IMR-90 (cell line): ENCODE data around the gene SLC45A2. TPM values are rescaled to one million over a fixed set of nuclear protein-coding genes. Genes with fewer than 3 reads are reported as not detected.

Source experiments
- ATAC-seq: fragments of 200-7000 bp; cut with Tn5 transposase; 2 replicates; pipeline ENCODE4 v1.9.1; 2020; ENCODE audit warnings: low read depth, mild to moderate bottlenecking, moderate library complexity
- BruUV-seq: library from RNA; stranded (reverse); fragments of 400-500 nt; replicated peaks from 2 replicates; lab custom pipeline; 2021; lab: Mats Ljungman, UMichigan
- CTCF ChIA-PET: fragments of 300-600 bp; formaldehyde crosslinking; extraction: SDS; loops from one replicate; lab custom pipeline; 2021; ENCODE audit warnings: antibody characterized with exemption; lab: Yijun Ruan, JAX
- POLR2A ChIA-PET: fragments of 300-600 bp; sonication (Branson Sonifier 250); formaldehyde crosslinking; loops from one replicate; lab custom pipeline; 2022; ENCODE audit warnings: antibody characterized with exemption; ENCODE audit not compliant: unreplicated experiment; lab: Charles Lee
- DNase-seq: peaks from one replicate; pipeline ENCODE4 v3.0.0; 2013
- H2AFZ ChIP-seq: replicated peaks from 2 replicates; pipeline ENCODE3; 2013; ENCODE audit warnings: low read length, mild to moderate bottlenecking; ENCODE audit not compliant: poor library complexity
- H2AK5ac ChIP-seq: 2 replicates; pipeline ENCODE4 v1.6.1; 2013; ENCODE audit warnings: low read depth, low read length, inconsistent platforms
- H2AK9ac ChIP-seq: replicated peaks from 2 replicates; pipeline ENCODE3; 2013; ENCODE audit warnings: mild to moderate bottlenecking, low read depth, low read length, moderate library complexity; ENCODE audit not compliant: poor library complexity
- H2BK120ac ChIP-seq: 2 replicates; pipeline ENCODE4 v1.6.1; 2013; ENCODE audit warnings: low read depth, low read length, inconsistent platforms
- H2BK15ac ChIP-seq: 3 replicates; pipeline ENCODE4 v1.6.1; 2013; ENCODE audit warnings: low read depth, low read length, inconsistent platforms
- H2BK20ac ChIP-seq: 2 replicates; pipeline ENCODE4 v1.6.1; 2013; ENCODE audit warnings: low read depth, mild to moderate bottlenecking, inconsistent platforms, low read length, moderate library complexity
- H2BK5ac ChIP-seq: 2 replicates; pipeline ENCODE4 v1.6.1; 2013; ENCODE audit warnings: mild to moderate bottlenecking, low read depth, low read length, inconsistent platforms; ENCODE audit not compliant: poor library complexity, severe bottlenecking
- H3K14ac ChIP-seq: replicated peaks from 2 replicates; pipeline ENCODE4 v1.6.1; 2013; ENCODE audit warnings: low read depth, low read length, inconsistent platforms
- H3K18ac ChIP-seq: 2 replicates; pipeline ENCODE4 v1.6.1; 2013; ENCODE audit warnings: low read depth, low read length, control low read depth
- H3K23ac ChIP-seq: 2 replicates; pipeline ENCODE4 v1.6.1; 2013; ENCODE audit warnings: low read depth, low read length, inconsistent platforms
- H3K27ac ChIP-seq: 2 replicates; pipeline ENCODE4 v1.5.1; 2013; ENCODE audit warnings: mild to moderate bottlenecking, control low read depth, low read length; ENCODE audit not compliant: insufficient read depth
- H3K27me3 ChIP-seq: 2 replicates; pipeline ENCODE4 v1.6.1; 2013; ENCODE audit warnings: low read length; ENCODE audit not compliant: control insufficient read depth, insufficient read depth
- H3K36me3 ChIP-seq: 2 replicates; pipeline ENCODE4 v1.6.1; 2013; ENCODE audit warnings: low read length, mixed read lengths; ENCODE audit not compliant: control insufficient read depth, insufficient read depth
- H3K4ac ChIP-seq: 2 replicates; pipeline ENCODE4 v1.6.1; 2013; ENCODE audit warnings: low read depth, low read length, inconsistent platforms
- H3K4me1 ChIP-seq: 2 replicates; pipeline ENCODE4 v1.6.1; 2013; ENCODE audit warnings: low read length, mixed read lengths; ENCODE audit not compliant: control insufficient read depth, insufficient read depth
- H3K4me2 ChIP-seq: 2 replicates; pipeline ENCODE4 v1.6.1; 2013; ENCODE audit warnings: low read depth, mild to moderate bottlenecking, control low read depth, low read length, moderate library complexity
- H3K4me3 ChIP-seq: 2 replicates; pipeline ENCODE4 v1.5.1; 2013; ENCODE audit warnings: low read depth, mild to moderate bottlenecking, control low read depth, low read length, moderate library complexity; ENCODE audit not compliant: insufficient read depth
- H3K56ac ChIP-seq: 2 replicates; pipeline ENCODE4 v1.6.1; 2013; ENCODE audit warnings: low read length, inconsistent platforms; ENCODE audit not compliant: insufficient read depth; ENCODE audit errors: extremely low read depth
- H3K79me1 ChIP-seq, 2 experiments: 2 replicates each; pipeline ENCODE4 v1.6.1; 2013; ENCODE audit warnings: low read length in 2 of 2, inconsistent platforms in 1 of 2, low read depth in 1 of 2
- H3K9ac ChIP-seq: 2 replicates; pipeline ENCODE4 v1.6.1; 2013; ENCODE audit warnings: low read depth, low read length, control low read depth
- H3K9me1 ChIP-seq: 2 replicates; pipeline ENCODE4 v1.6.1; 2013; ENCODE audit warnings: low read length, inconsistent platforms; ENCODE audit not compliant: insufficient read depth
- H3K9me3 ChIP-seq: 2 replicates; pipeline ENCODE4 v1.6.1; 2013; ENCODE audit warnings: low read length; ENCODE audit not compliant: control insufficient read depth, insufficient read depth
- H4K20me1 ChIP-seq: 2 replicates; pipeline ENCODE4 v1.6.1; 2013; ENCODE audit warnings: low read length, inconsistent platforms; ENCODE audit not compliant: insufficient read depth
- H4K5ac ChIP-seq: 2 replicates; pipeline ENCODE4 v1.6.1; 2013; ENCODE audit warnings: mild to moderate bottlenecking, low read depth, low read length, control low read depth
- H4K8ac ChIP-seq, 2 experiments: 2 replicates each; pipeline ENCODE4 v1.6.1; 2013; ENCODE audit warnings: low read depth in 2 of 2, low read length in 2 of 2, control low read depth in 1 of 2, inconsistent platforms in 1 of 2
- H4K91ac ChIP-seq: 2 replicates; pipeline ENCODE4 v1.6.1; 2013; ENCODE audit warnings: low read depth, low read length, inconsistent platforms; ENCODE audit not compliant: insufficient read depth
- BHLHE40 ChIP-seq: fragments of 150-350 bp; IDR thresholded peaks from 2 replicates; pipeline ENCODE4 v1.6.1; 2016; ENCODE audit warnings: mild to moderate bottlenecking, low read depth, low read length
- CEBPB ChIP-seq: IDR thresholded peaks from 2 replicates; pipeline ENCODE4 v1.6.1; 2012; ENCODE audit warnings: low read depth, low read length, improper control_type of control experiment
- CHD1 ChIP-seq: IDR thresholded peaks from 2 replicates; pipeline ENCODE4 v1.6.1; 2012; ENCODE audit warnings: low read depth, low read length, improper control_type of control experiment
- FOS ChIP-seq: fragments of 150-350 bp; IDR thresholded peaks from 2 replicates; pipeline ENCODE4 v1.6.1; 2016; ENCODE audit warnings: low read depth, low read length
- MAFK ChIP-seq: IDR thresholded peaks from 2 replicates; pipeline ENCODE4 v1.6.1; 2012; ENCODE audit warnings: low read depth, low read length, improper control_type of control experiment
- MAZ ChIP-seq: IDR thresholded peaks from 2 replicates; pipeline ENCODE4 v1.6.1; 2012; ENCODE audit warnings: low read depth, mild to moderate bottlenecking, low read length, improper control_type of control experiment, moderate library complexity, borderline replicate concordance
- MXI1 ChIP-seq: IDR thresholded peaks from 2 replicates; pipeline ENCODE4 v1.6.1; 2012; ENCODE audit warnings: low read depth, mild to moderate bottlenecking, low read length, moderate library complexity, borderline replicate concordance
- NFE2L2 ChIP-seq: fragments of 150-350 bp; IDR thresholded peaks from 2 replicates; pipeline ENCODE4 v1.6.1; 2016; ENCODE audit warnings: low read depth, mild to moderate bottlenecking, low read length
- POLR2A ChIP-seq: IDR thresholded peaks from 2 replicates; pipeline ENCODE4 v1.6.1; 2012; ENCODE audit warnings: mild to moderate bottlenecking, low read depth, low read length
- RAD21 ChIP-seq: IDR thresholded peaks from 2 replicates; pipeline ENCODE4 v1.6.1; 2012; ENCODE audit warnings: low read length, improper control_type of control experiment
- RCOR1 ChIP-seq: IDR thresholded peaks from 2 replicates; pipeline ENCODE4 v1.6.1; 2012; ENCODE audit warnings: mild to moderate bottlenecking, low read length, improper control_type of control experiment; ENCODE audit not compliant: insufficient replicate concordance
- RFX5 ChIP-seq: IDR thresholded peaks from 2 replicates; pipeline ENCODE4 v1.8.0; 2012; ENCODE audit warnings: low read depth, mild to moderate bottlenecking, low read length, moderate library complexity
- SMC3 ChIP-seq: fragments of 150-350 bp; IDR thresholded peaks from 2 replicates; pipeline ENCODE4 v1.6.1; 2016; ENCODE audit warnings: low read depth, mild to moderate bottlenecking, antibody characterized with exemption, low read length, moderate library complexity
- USF2 ChIP-seq: fragments of 150-350 bp; IDR thresholded peaks from 2 replicates; pipeline ENCODE4 v1.6.1; 2017; ENCODE audit warnings: mild to moderate bottlenecking, antibody characterized with exemption, low read length, low read depth
- WGBS, 2 experiments: methylation state at CpG; one replicate each; pipeline versions ENCODE4 v1.1.5 to v1.1.7; 2013; ENCODE audit warnings: missing lambda C conversion rate in 2 of 2; ENCODE audit not compliant: insufficient read length in 1 of 2; ENCODE audit errors: extremely low coverage in 2 of 2; 5-methylcytosine and 5-hydroxymethylcytosine counted together
- dilution Hi-C: fragments of 300-500 bp; cut with HindIII; formaldehyde crosslinking; loops from one replicate; pipeline ENCODE4 v1.14.3; 2018; ENCODE audit warnings: low sequenced_read_pairs; ENCODE audit not compliant: unreplicated experiment
- in situ Hi-C: fragments of 300-500 bp; cut with MboI; formaldehyde crosslinking; loops from 3 replicates; pipeline ENCODE4 v1.14.3; 2019; ENCODE audit warnings: low sequenced_read_pairs, inconsistent platforms, mixed read lengths
- intact Hi-C: fragments of 100-400 bp; cut with micrococcal nuclease; formaldehyde crosslinking; loops from 2 replicates; pipeline ENCODE4 v1.10.0; 2022
- polyA plus RNA-seq, 3 experiments: library from polyadenylated mRNA; depleted of rRNA; stranded (reverse); fragments of >200 nt; gene quantifications; 2 replicates each; pipeline ENCODE4 v1.2.3, GENCODE V29; 2012; ENCODE audit warnings: low replicate concordance in 1 of 3
- total RNA-seq: library from RNA; depleted of rRNA; stranded (reverse); fragments of >200 nt; gene quantifications from 2 replicates; pipeline ENCODE4 v1.2.3, GENCODE V29; 2012
- TF ChIP-seq, protein P1 (sequence below): conservative IDR thresholded peaks from 2 replicates; pipeline ENCODE4 v1.5.1; 2012; ENCODE audit warnings: mild to moderate bottlenecking, low read depth, low read length, improper control_type of control experiment
- TF ChIP-seq, protein P2 (sequence below): fragments of 150-350 bp; IDR thresholded peaks from 2 replicates; pipeline ENCODE4 v1.6.1; 2016; ENCODE audit warnings: low read depth, mild to moderate bottlenecking, low read length, moderate library complexity, borderline replicate concordance

The SLC45A2 gene
- total and polyA plus RNA-seq, 2 of the 4 experiments (the other 2 are of a cell fraction), result 0.07 TPM; not detected in 1

- dilution Hi-C loops, result no loop called here
- CTCF ChIA-PET, result interaction anchor here (0.6 to 1.5 kb wide), 2 partner anchors 19 to 1150 kb away, joined by 3 to 7 read pairs; no protein-coding TSS in a partner anchor
- POLR2A ChIA-PET, result no interaction called here
- Histone ChIP-seq H3K9ac (peak overlapping the region; percentile 49; the same call in 1 of the 2 replicates), H3K36me3 (0 out of 2 replicates have a peak, but pooled peaks cover 1% of the 10 kb centered on the region), H3K27ac (peak overlapping the region; percentile 30; the same call in 1 of the 2 replicates), H3K14ac (no peak overlapping the region), H4K5ac (no peak overlapping the region), H3K27me3 (no peaks in the 10 kb centered on the region), H2AK9ac (no peak overlapping the region), H3K56ac (no peak overlapping the region; the same call in 1 of the 2 replicates), H3K79me1 (peaks cover 12 to 16% of the 10 kb centered on the region in 2 experiments; a peak in 3 of 4 replicates), H2BK120ac (no peak overlapping the region), H3K4ac (no peak overlapping the region), H2BK20ac (no peak overlapping the region), H2BK15ac (no peak overlapping the region), H4K8ac (peak overlapping the region in 1 of 2 experiments; percentile 93; a peak in 3 of 4 replicates), H3K9me1 (peaks cover 3% of the 10 kb centered on the region; the same call in 1 of the 2 replicates), H3K4me3 (no peak overlapping the region), H3K23ac (peak overlapping the region; percentile 71; the same call in 1 of the 2 replicates), H2AK5ac (no peak overlapping the region), H3K18ac (0 out of 2 replicates have a peak overlapping the region, but pooled peaks have one; percentile 27), H3K4me2 (peak overlapping the region; percentile 74; the same call in 1 of the 2 replicates), H4K91ac (no peak overlapping the region), H3K9me3 (no peaks in the 10 kb centered on the region), H3K4me1 (peaks cover 4% of the 10 kb centered on the region), H4K20me1 (no peaks in the 10 kb centered on the region), H2AFZ (no peak overlapping the region), H2BK5ac (peak overlapping the region; percentile 93)
- TF ChIP-seq NFE2L2 (no peak), USF2 (no peak), RFX5 (no peak), FOS (no peak), CHD1 (no peak), RCOR1 (no peak), SMC3 (no peak), BHLHE40 (no peak), MXI1 (no peak), RAD21 (no peak), MAFK (no peak), POLR2A (no peak), CEBPB (no peak), MAZ (no peak)
- TF ChIP-seq, protein P1, sequence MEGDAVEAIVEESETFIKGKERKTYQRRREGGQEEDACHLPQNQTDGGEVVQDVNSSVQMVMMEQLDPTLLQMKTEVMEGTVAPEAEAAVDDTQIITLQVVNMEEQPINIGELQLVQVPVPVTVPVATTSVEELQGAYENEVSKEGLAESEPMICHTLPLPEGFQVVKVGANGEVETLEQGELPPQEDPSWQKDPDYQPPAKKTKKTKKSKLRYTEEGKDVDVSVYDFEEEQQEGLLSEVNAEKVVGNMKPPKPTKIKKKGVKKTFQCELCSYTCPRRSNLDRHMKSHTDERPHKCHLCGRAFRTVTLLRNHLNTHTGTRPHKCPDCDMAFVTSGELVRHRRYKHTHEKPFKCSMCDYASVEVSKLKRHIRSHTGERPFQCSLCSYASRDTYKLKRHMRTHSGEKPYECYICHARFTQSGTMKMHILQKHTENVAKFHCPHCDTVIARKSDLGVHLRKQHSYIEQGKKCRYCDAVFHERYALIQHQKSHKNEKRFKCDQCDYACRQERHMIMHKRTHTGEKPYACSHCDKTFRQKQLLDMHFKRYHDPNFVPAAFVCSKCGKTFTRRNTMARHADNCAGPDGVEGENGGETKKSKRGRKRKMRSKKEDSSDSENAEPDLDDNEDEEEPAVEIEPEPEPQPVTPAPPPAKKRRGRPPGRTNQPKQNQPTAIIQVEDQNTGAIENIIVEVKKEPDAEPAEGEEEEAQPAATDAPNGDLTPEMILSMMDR, result no peak
- TF ChIP-seq, protein P2, sequence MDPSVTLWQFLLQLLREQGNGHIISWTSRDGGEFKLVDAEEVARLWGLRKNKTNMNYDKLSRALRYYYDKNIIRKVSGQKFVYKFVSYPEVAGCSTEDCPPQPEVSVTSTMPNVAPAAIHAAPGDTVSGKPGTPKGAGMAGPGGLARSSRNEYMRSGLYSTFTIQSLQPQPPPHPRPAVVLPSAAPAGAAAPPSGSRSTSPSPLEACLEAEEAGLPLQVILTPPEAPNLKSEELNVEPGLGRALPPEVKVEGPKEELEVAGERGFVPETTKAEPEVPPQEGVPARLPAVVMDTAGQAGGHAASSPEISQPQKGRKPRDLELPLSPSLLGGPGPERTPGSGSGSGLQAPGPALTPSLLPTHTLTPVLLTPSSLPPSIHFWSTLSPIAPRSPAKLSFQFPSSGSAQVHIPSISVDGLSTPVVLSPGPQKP, result no peak
- intact Hi-C loops, result no loop called here
- no CpG with 5 or more reads among the region's 1 CpG for WGBS, 2 experiments
- ATAC-seq, result no peak
- DNase-seq, result no peak
- no TSS peak for BruUV-seq
- in situ Hi-C loops, result no loop called here
Observed at GRCh38 chr5:34008802-34009201, 24.3 kb upstream of the SLC45A2 start.
